MM.1S (cell line): Measurements from ENCODE around the gene HOXD8.

Source experiments
- DNase-seq: peaks from one replicate; pipeline ENCODE4 v3.0.0-alpha.2; 2015
- H2AFZ ChIP-seq: fragments of 300-600 bp; sonication (generic); 2 replicates; pipeline ENCODE4 v1.6.0; 2016; ENCODE audit warnings: antibody characterized with exemption, low read length
- H3F3A ChIP-seq: fragments of 300-600 bp; sonication (generic); 2 replicates; pipeline ENCODE4 v1.6.1; 2016; ENCODE audit warnings: mild to moderate bottlenecking, antibody characterized with exemption, low read length, moderate library complexity, mixed read lengths; ENCODE audit not compliant: insufficient read depth
- H3K27ac ChIP-seq: fragments of 300-600 bp; sonication (generic); 2 replicates; pipeline ENCODE4 v1.5.1; 2016; ENCODE audit warnings: mild to moderate bottlenecking, low read length
- H3K27me3 ChIP-seq: fragments of 300-600 bp; sonication (generic); replicated peaks from 2 replicates; pipeline ENCODE4 v1.6.0; 2016; ENCODE audit warnings: low read length; ENCODE audit not compliant: insufficient read depth
- H3K36me3 ChIP-seq: fragments of 300-600 bp; sonication (generic); replicated peaks from 2 replicates; pipeline ENCODE4 v1.6.1; 2016; ENCODE audit warnings: mild to moderate bottlenecking, low read length, mixed read lengths; ENCODE audit not compliant: insufficient read depth
- H3K4me1 ChIP-seq: fragments of 300-600 bp; sonication (generic); 2 replicates; pipeline ENCODE4 v1.6.1; 2016; ENCODE audit warnings: low read length, mixed read lengths
- H3K4me2 ChIP-seq: fragments of 300-600 bp; sonication (generic); 2 replicates; pipeline ENCODE4 v1.6.0; 2016; ENCODE audit warnings: low read depth, low read length
- H3K4me3 ChIP-seq: fragments of 300-600 bp; sonication (generic); 2 replicates; pipeline ENCODE4 v1.5.1; 2016; ENCODE audit warnings: low read length, mixed read lengths
- H3K79me2 ChIP-seq: fragments of 300-600 bp; sonication (generic); 2 replicates; pipeline ENCODE4 v1.6.1; 2016; ENCODE audit warnings: mixed run types, low read length, mixed read lengths
- H3K9ac ChIP-seq: fragments of 300-600 bp; sonication (generic); 2 replicates; pipeline ENCODE4 v1.6.1; 2016; ENCODE audit warnings: low read length, mixed read lengths
- H3K9me2 ChIP-seq: fragments of 300-600 bp; sonication (generic); replicated peaks from 2 replicates; pipeline ENCODE4 v1.6.1; 2016; ENCODE audit warnings: mild to moderate bottlenecking, low read length, mixed read lengths; ENCODE audit not compliant: insufficient read depth
- H3K9me3 ChIP-seq: fragments of 300-600 bp; sonication (generic); replicated peaks from 2 replicates; pipeline ENCODE4 v1.6.1; 2016; ENCODE audit warnings: mild to moderate bottlenecking, low read length, mixed read lengths; ENCODE audit not compliant: insufficient read depth
- H4K20me1 ChIP-seq: fragments of 300-600 bp; sonication (generic); 2 replicates; pipeline ENCODE4 v1.6.1; 2016; ENCODE audit warnings: mild to moderate bottlenecking, low read length, moderate library complexity, mixed read lengths; ENCODE audit not compliant: insufficient read depth
- CTCF ChIP-seq: fragments of 300-600 bp; sonication (generic); IDR thresholded peaks from 2 replicates; pipeline ENCODE4 v1.5.1; 2016; ENCODE audit warnings: antibody characterized with exemption, low read length, mixed read lengths
- EZH2 ChIP-seq: fragments of 300-600 bp; sonication (generic); optimal IDR thresholded peaks from 2 replicates; pipeline ENCODE3; 2017; ENCODE audit warnings: low read depth, mild to moderate bottlenecking, antibody characterized with exemption, low read length, mixed read lengths
- EZH2phosphoT487 ChIP-seq: fragments of 300-600 bp; sonication (generic); IDR thresholded peaks from 2 replicates; pipeline ENCODE4 v1.6.1; 2018; ENCODE audit warnings: antibody characterized with exemption, low read length

Gene HOXD8

GRCh38 chr2:176114120-176114929 lies 15.2 kb upstream of the HOXD8 start:
- Histone ChIP-seq H3K27ac (no peak overlapping the region), H3K27me3 (peaks cover 70% of the 10 kb centered on the region), H3K9me2 (no peaks in the 10 kb centered on the region), H3F3A (no peaks in the 10 kb centered on the region), H3K4me2 (no peak overlapping the region), H3K79me2 (no peaks in the 10 kb centered on the region), H3K4me3 (no peak overlapping the region), H4K20me1 (no peaks in the 10 kb centered on the region), H3K4me1 (no peaks in the 10 kb centered on the region), H3K36me3 (no peaks in the 10 kb centered on the region), H2AFZ (no peak overlapping the region), H3K9ac (no peak overlapping the region), H3K9me3 (no peaks in the 10 kb centered on the region)
- no peak for TF ChIP-seq EZH2phosphoT487
- no peak for TF ChIP-seq EZH2
- TF ChIP-seq CTCF: no peak
- DNase-seq: no peak

DNA sequence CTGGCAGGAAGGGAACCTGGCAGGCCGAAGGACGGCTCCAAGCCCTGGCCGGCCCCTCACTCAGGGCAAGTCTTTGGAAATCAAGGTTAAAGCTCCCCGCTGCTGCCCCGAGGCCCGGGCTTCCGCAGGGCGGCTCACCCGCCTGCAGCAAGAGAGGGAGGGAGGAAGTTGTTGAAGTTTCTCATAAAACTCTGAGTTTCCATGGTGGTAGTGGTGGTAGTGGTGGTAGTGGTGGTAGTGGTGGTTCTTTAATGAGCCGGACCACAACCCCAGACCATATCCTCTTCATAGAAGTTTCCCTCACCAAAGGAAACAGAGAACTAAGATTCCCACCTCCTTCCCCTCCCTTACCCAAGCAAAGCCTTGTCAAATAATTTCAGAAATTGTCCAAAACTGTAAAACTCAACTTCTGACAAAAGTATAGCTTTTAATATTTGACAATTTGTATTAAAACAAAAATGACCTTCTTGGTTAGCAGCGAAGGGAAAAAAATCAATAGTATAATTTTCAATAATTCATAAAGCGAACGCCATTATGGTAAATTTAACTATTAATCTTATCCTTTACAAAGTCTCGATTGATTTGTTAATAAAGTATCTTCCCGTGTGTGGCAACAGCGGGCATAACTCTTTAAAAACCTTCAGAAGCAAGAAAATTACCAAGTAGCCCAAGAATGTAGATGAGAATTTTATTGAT lies 14.4 kb upstream of the HOXD8 start:
- H3K4me2 ChIP-seq: no peak overlapping the region
- DNase-seq: no peak
- H3K9me3 ChIP-seq: no peaks in the 10 kb centered on the region
- H3F3A ChIP-seq: no peaks in the 10 kb centered on the region
- no peak overlapping the region for H2AFZ ChIP-seq
- no peaks in the 10 kb centered on the region for H3K9me2 ChIP-seq
- H3K4me3 ChIP-seq: no peak overlapping the region
- no peaks in the 10 kb centered on the region for H4K20me1 ChIP-seq
- no peaks in the 10 kb centered on the region for H3K36me3 ChIP-seq
- no peak overlapping the region for H3K27ac ChIP-seq
- H3K27me3 ChIP-seq: peaks cover 69% of the 10 kb centered on the region
- H3K9ac ChIP-seq: no peak overlapping the region
- no peaks in the 10 kb centered on the region for H3K79me2 ChIP-seq
- TF ChIP-seq EZH2phosphoT487 (no peak), EZH2 (no peak)
- no peaks in the 10 kb centered on the region for H3K4me1 ChIP-seq

- Histone ChIP-seq H2AFZ (no peak within 1 kb of the TSS), H4K20me1 (no peaks in the 10 kb centered on the region), H3K4me3 (no peak within 1 kb of the TSS), H3K9ac (no peak within 1 kb of the TSS), H3F3A (no peaks in the 10 kb centered on the region), H3K9me2 (no peaks in the 10 kb centered on the region), H3K79me2 (no peaks in the 10 kb centered on the region), H3K27me3 (peaks cover 61% of the 10 kb centered on the region), H3K4me1 (no peaks in the 10 kb centered on the region), H3K27ac (no peak within 1 kb of the TSS), H3K4me2 (no peak within 1 kb of the TSS), H3K9me3 (no peaks in the 10 kb centered on the region), H3K36me3 (no peaks in the 10 kb centered on the region)
- DNase-seq: no peak
- TF ChIP-seq CTCF (no peak), EZH2phosphoT487 (no peak), EZH2 (no peak)
Observed at GRCh38 chr2:176115883-176116813, 13.4 kb upstream of the HOXD8 start, which contains the start of gene HOXD10. Gene HOXD10, plus strand, starts transcription at chr2:176116778. Its CDS starts 56 bp downstream, at chr2:176116834.
